Stimulated activated CD4-positive, alpha-beta T cell treated with anti-CD3 and anti-CD28 coated beads, Interleukin-15, amount 100 ng/mL, for 1 hour (primary cell): ENCODE results near the gene KCTD2.
"Not testable (repeated sequence)": the region's sequence is repeated elsewhere in the genome, so short reads cannot be mapped to it uniquely, and the experiment has no call there.

Experiments
- DNase-seq, 2 donors: peaks; one replicate each; pipeline ENCODE4 v3.0.0-alpha.2; 2020; ENCODE audit warnings: low read depth in 1 of 2, low spot score in 1 of 2

The KCTD2 gene

DNA sequence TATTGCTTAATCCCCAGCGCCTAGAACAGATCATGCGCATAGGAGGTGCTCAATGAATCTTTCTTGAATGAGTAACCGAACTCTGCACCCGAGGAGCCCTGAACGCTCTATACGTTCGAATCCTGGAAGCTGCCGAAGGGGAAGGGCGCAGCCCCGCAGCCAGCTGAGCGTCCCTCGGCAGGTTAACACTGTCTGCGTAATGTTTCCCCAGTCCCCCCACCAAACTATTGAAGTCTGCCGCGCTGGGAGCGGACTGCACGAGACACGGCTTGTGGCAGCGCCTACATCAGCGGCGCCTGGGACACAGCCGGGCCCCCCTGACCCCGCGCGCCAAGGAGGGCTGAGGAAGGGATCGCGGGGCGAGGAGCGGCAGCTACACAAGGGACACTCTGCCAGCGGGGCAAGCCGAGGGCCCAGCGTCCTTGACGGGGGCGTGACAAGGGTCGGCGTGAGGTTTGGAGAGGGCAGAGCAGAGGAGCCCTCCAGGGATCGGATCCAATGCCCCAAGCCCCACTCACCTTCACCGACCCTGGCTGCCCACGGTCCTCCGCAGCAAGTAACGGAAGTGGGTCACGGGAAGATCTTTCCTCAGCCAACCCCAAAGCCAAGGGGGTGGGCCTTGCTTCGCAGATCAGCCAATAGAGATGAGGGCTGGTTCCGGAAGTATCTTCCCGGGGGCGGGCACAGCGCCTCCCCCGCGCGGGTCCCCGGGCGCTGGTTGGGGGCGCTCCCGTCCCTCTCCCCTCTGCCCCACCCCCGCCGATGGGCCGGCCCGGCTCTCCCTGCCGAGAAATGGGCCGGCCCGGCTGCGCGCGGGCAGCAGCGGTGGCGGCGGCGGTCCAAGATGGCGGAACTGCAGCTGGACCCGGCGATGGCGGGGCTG is at the start of gene KCTD2, which contains the start of gene ATP5PD:
TSS of gene KCTD2 (plus strand) at position 819 of the 883 bp plus-strand sequence. CDS start at position 845, 26 bp downstream.
TSS of gene ATP5PD (minus strand) at position 563 of the 883 bp plus-strand sequence. CDS start 4,319 bp downstream, outside the sequence.
- peak; percentile 87 to 90 for DNase-seq

DNA sequence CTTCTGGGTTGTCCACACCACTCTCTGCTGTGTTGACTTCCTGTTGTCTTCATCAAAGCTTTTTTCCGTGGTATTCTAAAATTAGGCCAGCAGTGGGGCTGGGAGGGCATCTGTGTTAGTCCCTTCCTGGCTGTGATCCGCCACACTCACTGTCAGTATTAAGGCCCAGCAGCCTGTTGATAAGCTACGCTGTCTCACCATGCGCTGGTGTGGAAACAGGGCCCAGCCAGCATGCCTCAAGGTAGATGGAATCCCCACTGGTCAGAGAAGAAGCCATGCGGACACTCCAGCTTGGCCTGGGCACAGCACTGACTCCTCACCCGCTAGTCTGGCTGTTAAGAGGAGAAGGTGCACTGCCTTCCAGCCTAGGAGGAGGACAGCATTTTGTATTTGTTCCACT is 48.2 kb upstream of the KCTD2 start:
- DNase-seq = no peak

DNA sequence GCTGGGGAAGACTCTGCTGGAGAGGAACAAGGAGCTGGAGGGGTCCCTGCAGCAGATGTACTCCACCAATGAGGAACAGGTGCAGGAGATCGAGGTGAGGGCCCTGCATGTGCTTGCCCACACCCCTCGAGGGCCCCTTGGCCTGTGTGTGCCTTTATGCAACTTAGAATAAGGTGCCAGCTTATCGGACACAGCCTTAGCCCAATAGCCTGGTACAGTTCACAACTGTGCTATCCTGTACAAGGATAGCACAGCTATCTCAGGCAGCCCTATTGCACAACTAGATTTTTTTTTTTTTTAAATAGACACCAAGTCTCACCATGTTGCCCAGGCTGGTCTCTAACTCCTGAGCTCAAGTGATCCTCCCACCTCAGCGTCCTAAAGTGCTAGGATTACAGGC is 47.5 kb upstream of the KCTD2 start:
- DNase-seq = no peak

- no peak for DNase-seq
Measured at GRCh38 chr17:75001915-75002843, 44.8 kb upstream of the KCTD2 start.

- DNase-seq = no peak
Measured at GRCh38 chr17:75003070-75003956, 43.7 kb upstream of the KCTD2 start.

GRCh38 chr17:75003957-75004355 is 43.1 kb upstream of the KCTD2 start:
- DNase-seq = no peak

GRCh38 chr17:75004371-75004770 is 42.7 kb upstream of the KCTD2 start:
- DNase-seq = no peak

DNA sequence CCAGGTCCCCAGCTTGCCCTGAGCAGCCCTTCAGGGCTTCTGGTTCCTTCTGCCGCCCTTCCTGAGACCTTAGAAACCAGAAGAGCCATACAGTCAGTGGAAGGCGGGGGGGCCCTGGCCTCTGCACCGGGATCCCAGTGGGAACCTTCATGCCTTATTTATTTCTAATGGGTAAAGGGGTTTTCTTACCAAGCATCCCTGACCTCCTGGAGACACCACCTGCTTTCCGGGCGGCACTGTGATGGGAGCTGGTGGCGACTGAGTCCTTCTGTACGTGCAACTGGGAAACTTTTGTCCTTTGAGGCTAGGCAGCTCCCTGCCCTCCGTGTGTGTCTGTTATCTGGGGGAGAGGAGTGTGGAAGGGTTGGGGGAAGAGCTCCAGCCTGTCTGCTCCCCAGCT is 41.7 kb upstream of the KCTD2 start:
- no peak for DNase-seq

DNA sequence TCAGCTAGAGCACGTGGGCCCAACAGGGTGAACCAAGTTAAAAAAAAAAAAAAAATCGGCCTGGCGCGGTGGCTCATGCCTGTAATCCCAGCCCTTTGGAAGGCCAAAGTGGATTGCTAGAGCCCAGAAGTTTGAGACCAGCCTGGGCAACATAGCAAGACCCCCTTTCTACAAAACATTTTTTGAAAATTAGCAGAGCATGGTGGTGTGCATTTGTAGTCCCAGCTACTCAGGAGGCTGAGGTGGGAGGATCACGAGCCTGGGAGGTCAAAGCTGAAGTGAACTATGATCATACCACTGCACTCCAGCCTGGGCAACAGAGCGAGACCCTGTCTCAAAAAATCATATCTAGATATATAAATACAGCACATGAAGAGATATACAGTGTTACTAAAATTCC is 40.9 kb upstream of the KCTD2 start:
- not testable (repeated sequence) for DNase-seq

DNA sequence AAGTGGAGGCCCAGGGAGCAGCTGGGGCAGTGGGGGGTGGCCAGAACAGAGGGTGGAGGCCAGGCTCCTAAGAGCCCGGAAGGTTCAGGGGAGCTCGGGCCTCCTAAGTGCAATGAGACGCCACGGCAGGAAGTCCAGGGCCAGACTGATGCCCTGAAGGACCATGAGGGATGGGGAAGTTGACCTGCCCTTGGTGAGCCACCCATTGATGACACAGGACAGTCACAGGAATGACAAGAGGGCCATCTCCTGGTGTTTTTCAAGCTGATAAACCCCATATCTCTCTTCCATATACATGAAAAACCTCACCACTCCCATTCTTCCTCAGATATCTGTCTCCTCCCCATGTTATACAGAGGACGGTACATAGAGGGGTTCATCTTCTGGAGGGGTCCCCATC is 40.4 kb upstream of the KCTD2 start:
- DNase-seq = no peak

DNA sequence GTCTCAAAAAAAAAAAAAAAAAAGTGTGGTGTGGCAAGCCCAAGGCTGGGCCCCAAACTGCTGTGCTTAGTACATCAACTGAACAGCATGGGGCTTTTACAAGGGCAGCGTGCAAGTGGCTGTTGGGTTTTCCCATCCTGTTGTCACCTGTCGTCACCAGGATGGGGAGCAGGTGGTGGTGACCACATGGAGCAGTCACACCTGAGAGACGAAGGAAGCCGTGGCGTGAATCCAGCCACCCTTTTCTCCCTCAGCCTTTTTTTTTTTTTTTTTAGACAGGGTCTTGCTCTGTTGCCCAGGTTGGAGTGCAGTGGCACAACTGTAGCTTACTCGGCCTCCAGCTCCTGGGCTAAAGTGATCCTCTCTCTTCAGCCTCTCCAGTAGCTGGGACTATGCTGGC is 38.7 kb upstream of the KCTD2 start:
- DNase-seq = no peak

DNA sequence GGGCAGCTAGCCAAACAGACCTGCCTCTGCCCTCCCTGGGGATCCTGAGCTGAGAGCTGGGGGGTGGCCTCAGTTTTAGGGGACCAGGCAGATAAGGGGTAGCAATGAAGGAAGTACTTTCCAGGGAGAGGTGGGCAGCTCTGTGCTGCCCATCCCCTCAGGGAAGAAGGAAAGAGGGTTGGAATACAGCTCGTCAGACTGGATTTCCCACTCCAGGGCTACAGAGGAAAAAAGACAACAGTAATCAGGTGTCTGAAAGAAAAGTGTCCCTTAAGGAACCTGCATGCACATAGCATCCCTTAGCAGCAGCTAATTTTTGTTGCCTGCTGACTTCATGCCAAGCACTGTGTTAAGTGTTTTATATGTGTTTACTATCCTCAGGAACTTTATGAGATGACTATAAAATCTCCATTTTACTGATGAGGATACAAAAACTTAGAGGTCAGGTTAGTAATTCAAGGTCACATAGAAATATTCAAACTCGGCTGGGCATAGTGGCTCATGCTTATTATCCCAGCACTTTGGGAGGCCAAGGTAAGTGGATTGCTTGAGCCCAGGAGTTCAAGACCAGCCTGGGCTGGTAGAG is 37.8 kb upstream of the KCTD2 start:
- no peak for DNase-seq

GRCh38 chr17:75010683-75011400 is 36.2 kb upstream of the KCTD2 start:
- DNase-seq = no peak

- no peak for DNase-seq
Measured at GRCh38 chr17:75011401-75012095, 35.5 kb upstream of the KCTD2 start.

DNA sequence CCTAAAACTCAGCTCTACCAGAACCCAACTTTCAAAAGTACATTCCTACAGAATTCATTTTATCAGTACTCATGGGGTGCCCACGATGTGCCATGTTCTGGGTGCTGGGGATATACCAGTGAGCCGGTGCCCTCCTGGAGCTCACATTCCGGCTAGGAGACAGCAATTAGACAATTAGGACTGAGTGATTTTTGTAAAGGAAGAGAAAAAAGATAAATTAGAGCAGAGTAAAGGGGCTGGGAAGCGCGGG is 35.0 kb upstream of the KCTD2 start:
- no peak for DNase-seq

- peak; percentile 61 to 72 for DNase-seq
Measured at GRCh38 chr17:75012346-75013091, 34.5 kb upstream of the KCTD2 start, which contains the start of gene MRPL58. MRPL58 (plus strand) TSS chr17:75012670; CDS start chr17:75012687, 17 bp downstream.

DNA sequence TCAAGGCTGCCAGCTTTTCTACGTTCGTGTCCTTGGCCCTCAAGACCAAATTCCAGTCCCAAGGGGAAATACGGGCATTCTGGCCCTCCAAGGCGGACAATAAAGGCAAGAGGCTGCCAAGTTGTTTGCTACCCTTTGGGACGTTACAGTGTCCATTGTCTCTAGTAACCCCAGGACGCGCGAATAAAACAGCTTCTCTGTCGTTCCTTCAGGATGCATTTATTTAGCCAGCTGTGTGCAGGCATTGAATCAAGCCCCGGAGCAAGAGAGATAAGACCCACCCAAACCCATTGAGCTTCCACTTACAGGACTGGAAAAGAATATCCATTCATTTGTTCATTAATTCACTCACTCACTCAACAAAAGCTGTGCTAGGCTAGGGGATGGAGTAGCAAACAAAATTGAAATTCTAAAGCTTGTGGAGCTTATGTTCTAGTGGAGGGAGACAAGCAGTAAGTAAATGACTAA is 33.9 kb upstream of the KCTD2 start:
- DNase-seq = no peak

GRCh38 chr17:75019146-75019545 is 27.9 kb upstream of the KCTD2 start:
- no peak for DNase-seq
